VCaP (cell line): ENCODE measurements around the gene CCDC28B.

Experiments
- H3K27ac ChIP-seq: fragments of 450-650 bp; 2 replicates; pipeline ENCODE4 v1.5.1; 2017
- TF ChIP-seq, protein P1 (sequence below): fragments of 450-650 bp; conservative IDR thresholded peaks from 2 replicates; pipeline ENCODE4 v1.5.1; 2017; ENCODE audit warnings: mild to moderate bottlenecking, moderate library complexity

Gene CCDC28B

DNA sequence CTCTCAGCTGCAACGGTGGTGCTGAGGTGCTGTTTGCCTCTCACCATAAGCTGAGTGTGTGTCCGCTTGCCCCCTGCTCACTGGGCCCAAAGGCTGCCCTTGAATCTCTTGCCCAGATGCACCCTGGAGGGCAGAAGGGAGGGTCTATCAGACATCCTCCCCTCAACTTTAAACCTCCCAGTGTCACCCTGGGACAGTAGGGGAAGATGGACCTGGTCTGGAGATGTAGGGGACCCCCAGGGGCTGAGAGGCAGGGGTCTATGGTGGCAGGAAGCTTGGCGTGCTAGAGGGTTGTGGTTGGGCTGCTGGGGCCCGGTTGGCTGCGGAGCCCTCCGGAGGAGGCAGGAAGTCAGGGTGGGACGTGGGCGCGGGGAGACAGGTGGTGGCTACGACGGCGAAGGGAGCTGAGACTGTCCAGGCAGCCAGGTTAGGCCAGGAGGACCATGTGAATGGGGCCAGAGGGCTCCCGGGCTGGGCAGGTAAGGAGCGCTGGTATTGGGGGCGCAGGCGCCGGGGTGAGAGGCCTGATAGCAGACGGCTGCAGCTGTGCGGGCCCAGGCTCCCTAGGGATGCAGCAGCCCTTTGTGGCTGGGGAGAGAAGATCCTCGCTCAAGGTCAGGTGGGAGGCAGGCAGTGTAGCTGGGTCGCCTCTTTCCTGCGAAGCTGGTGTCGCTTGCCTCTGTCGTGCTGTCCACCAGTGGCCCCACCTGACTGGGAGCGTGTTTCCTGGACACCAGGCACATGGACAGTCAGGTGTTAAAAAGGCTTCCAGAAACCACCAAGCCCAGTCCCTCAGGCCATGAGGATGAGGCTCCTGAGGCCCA lies 50.7 kb downstream of the CCDC28B start, which contains the start of gene LCK:
LCK (plus strand) TSS at position 373 of the 824 bp plus-strand sequence. CDS start 23,065 bp downstream, outside the sequence.
- TF ChIP-seq, protein P1, sequence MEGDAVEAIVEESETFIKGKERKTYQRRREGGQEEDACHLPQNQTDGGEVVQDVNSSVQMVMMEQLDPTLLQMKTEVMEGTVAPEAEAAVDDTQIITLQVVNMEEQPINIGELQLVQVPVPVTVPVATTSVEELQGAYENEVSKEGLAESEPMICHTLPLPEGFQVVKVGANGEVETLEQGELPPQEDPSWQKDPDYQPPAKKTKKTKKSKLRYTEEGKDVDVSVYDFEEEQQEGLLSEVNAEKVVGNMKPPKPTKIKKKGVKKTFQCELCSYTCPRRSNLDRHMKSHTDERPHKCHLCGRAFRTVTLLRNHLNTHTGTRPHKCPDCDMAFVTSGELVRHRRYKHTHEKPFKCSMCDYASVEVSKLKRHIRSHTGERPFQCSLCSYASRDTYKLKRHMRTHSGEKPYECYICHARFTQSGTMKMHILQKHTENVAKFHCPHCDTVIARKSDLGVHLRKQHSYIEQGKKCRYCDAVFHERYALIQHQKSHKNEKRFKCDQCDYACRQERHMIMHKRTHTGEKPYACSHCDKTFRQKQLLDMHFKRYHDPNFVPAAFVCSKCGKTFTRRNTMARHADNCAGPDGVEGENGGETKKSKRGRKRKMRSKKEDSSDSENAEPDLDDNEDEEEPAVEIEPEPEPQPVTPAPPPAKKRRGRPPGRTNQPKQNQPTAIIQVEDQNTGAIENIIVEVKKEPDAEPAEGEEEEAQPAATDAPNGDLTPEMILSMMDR = no peak
- no peak within 1 kb of the TSS for H3K27ac ChIP-seq
